ENCODE measurements around the gene MXRA7. TPM values are rescaled to one million over a fixed set of nuclear protein-coding genes. Genes with fewer than 3 reads are reported as not detected.
"Not testable (repeated sequence)": the region's sequence is repeated elsewhere in the genome, so short reads cannot be mapped to it uniquely, and the experiment has no call there.

MXRA7 gene
- total RNA-seq, 4 donors from 2014 or later = 362 to 576 (median 421) TPM

- H3K36me3 ChIP-seq = peaks cover 55 to 56% of the 10 kb centered on the region in 2 donors
- TF ChIP-seq CTCF (IDR thresholded peaks at IDR 0.05) = no peak
- no peak for TF ChIP-seq POLR2A (IDR thresholded peaks at IDR 0.05)
- peaks cover 13 to 31% of the 10 kb centered on the region in 2 donors for H3K4me1 ChIP-seq
- no peaks in the 10 kb centered on the region for H3K9me3 ChIP-seq
- H3K27me3 ChIP-seq = no peaks in the 10 kb centered on the region
- DNase-seq = no peak
- H3K4me3 ChIP-seq (replicated peaks in 1 of 3) = no peak overlapping the region
- WGBS, 2 donors = 94 to 96% methylated on average over 9 of the region's 9 CpGs
- intact Hi-C loops (cut with DNase I) = no loop called here
- H3K27ac ChIP-seq = no peak overlapping the region
These were observed 13.0 kb upstream of the MXRA7 start for GRCh38 chr17:76723812-76724211.

GRCh38 chr17:76722977-76723376, 12.2 kb upstream of the MXRA7 start:
- intact Hi-C loops (cut with DNase I); H3K27ac ChIP-seq; H3K4me3 ChIP-seq (replicated peaks in 1 of 3); H3K27me3 ChIP-seq; H3K9me3 ChIP-seq; DNase-seq: not testable (repeated sequence)
- H3K4me1 ChIP-seq = peaks cover 11 to 23% of the 10 kb centered on the region in 2 donors
- peaks cover 63 to 64% of the 10 kb centered on the region in 2 donors for H3K36me3 ChIP-seq
- 95 to 97% methylated on average over 8 of the region's 8 CpGs for whole genome bisulfite sequencing, 2 donors

GRCh38 chr17:76722279-76722678, 11.5 kb upstream of the MXRA7 start:
- H3K27me3 ChIP-seq = no peaks in the 10 kb centered on the region
- TF ChIP-seq POLR2A (IDR thresholded peaks at IDR 0.05) = no peak
- TF ChIP-seq CTCF (IDR thresholded peaks at IDR 0.05) = no peak
- H3K4me1 ChIP-seq = peaks cover 8 to 19% of the 10 kb centered on the region in 2 donors
- peaks cover 70 to 71% of the 10 kb centered on the region in 2 donors for H3K36me3 ChIP-seq
- intact Hi-C loops (cut with DNase I) = no loop called here
- H3K9me3 ChIP-seq = no peaks in the 10 kb centered on the region
- DNase-seq = no peak
- H3K27ac ChIP-seq = no peak overlapping the region
- no peak overlapping the region for H3K4me3 ChIP-seq (replicated peaks in 1 of 3)
- WGBS, 2 donors = 93 to 96% methylated on average over 8 of the region's 8 CpGs

GRCh38 chr17:76721463-76721862, 10.7 kb upstream of the MXRA7 start:
- H3K4me3 ChIP-seq (replicated peaks in 1 of 3) = no peak overlapping the region
- no peaks in the 10 kb centered on the region for H3K9me3 ChIP-seq
- TF ChIP-seq CTCF (IDR thresholded peaks at IDR 0.05) = no peak
- no peak for TF ChIP-seq POLR2A (IDR thresholded peaks at IDR 0.05)
- H3K27ac ChIP-seq = no peak overlapping the region
- no peaks in the 10 kb centered on the region for H3K27me3 ChIP-seq
- intact Hi-C loops (cut with DNase I) = no loop called here
- peaks cover 78% of the 10 kb centered on the region in 2 donors for H3K36me3 ChIP-seq
- H3K4me1 ChIP-seq = peaks cover 8 to 19% of the 10 kb centered on the region in 2 donors
- no peak for DNase-seq
- 86 to 88% methylated on average over 10 of the region's 10 CpGs for WGBS, 2 donors

- TF ChIP-seq CTCF (IDR thresholded peaks at IDR 0.05) (no peak), POLR2A (IDR thresholded peaks at IDR 0.05) (no peak)
- intact Hi-C loops (cut with DNase I) = no loop called here
- Histone ChIP-seq H3K4me3 (replicated peaks in 1 of 3) (no peak overlapping the region), H3K36me3 (peaks cover 80 to 84% of the 10 kb centered on the region in 2 donors), H3K27ac (no peak overlapping the region), H3K4me1 (peaks cover 8 to 19% of the 10 kb centered on the region in 2 donors), H3K9me3 (no peaks in the 10 kb centered on the region), H3K27me3 (no peaks in the 10 kb centered on the region)
- no peak for DNase-seq
- 90 to 95% methylated on average over 9 of the region's 9 CpGs for WGBS, 2 donors
These were observed 10.2 kb upstream of the MXRA7 start for GRCh38 chr17:76720941-76721340.

GRCh38 chr17:76720211-76720610, 9.4 kb upstream of the MXRA7 start:
- H3K4me1 ChIP-seq = peaks cover 3 to 21% of the 10 kb centered on the region in 2 donors
- intact Hi-C loops (cut with DNase I) = no loop called here
- no peak for DNase-seq

More at GRCh38 chr17:76720211-76720610, 9.4 kb upstream of the MXRA7 start:
- H3K27me3 ChIP-seq = no peaks in the 10 kb centered on the region
- H3K4me3 ChIP-seq (replicated peaks in 1 of 3) = no peak overlapping the region
- TF ChIP-seq POLR2A (IDR thresholded peaks at IDR 0.05) (no peak), CTCF (IDR thresholded peaks at IDR 0.05) (no peak)
- no peak overlapping the region for H3K27ac ChIP-seq
- 95 to 96% methylated on average over 9 of the region's 9 CpGs for WGBS, 2 donors
- H3K9me3 ChIP-seq = no peaks in the 10 kb centered on the region
- peaks cover 80 to 90% of the 10 kb centered on the region in 2 donors for H3K36me3 ChIP-seq
